Astrocyte of the spinal cord (primary cell): ENCODE results near the gene ADPRS.

Experiments
- DNase-seq: peaks from one replicate; pipeline ENCODE4 v3.0.0; 2011; ENCODE audit warnings: low read depth, low spot score
- H3K4me3 ChIP-seq: 2 replicates; pipeline ENCODE4 v1.5.1; 2011; ENCODE audit warnings: low read depth, mild to moderate bottlenecking, low read length, moderate library complexity
- CTCF ChIP-seq: IDR thresholded peaks from 2 replicates; pipeline ENCODE4 v1.5.1; 2012; ENCODE audit warnings: low read depth, mild to moderate bottlenecking, low read length, inconsistent platforms
- in situ Hi-C: cut with HindIII; loops from 2 replicates; pipeline ENCODE4 v1.10.0; 2017; ENCODE audit warnings: low sequenced_read_pairs

ADPRS gene

GRCh38 chr1:36087233-36088123 is 1.2 kb upstream of the ADPRS start:
- no peak for DNase-seq
- in situ Hi-C loops: no loop called here
- TF ChIP-seq CTCF: no peak
- H3K4me3 ChIP-seq: no peak overlapping the region

GRCh38 chr1:36088265-36088576 is 471 bp upstream of the ADPRS start:
- no peak for TF ChIP-seq CTCF
- H3K4me3 ChIP-seq: peak overlapping the region; percentile 36
- in situ Hi-C loops: no loop called here
- no peak for DNase-seq

GRCh38 chr1:36089393-36090121 is 865 bp downstream of the ADPRS start:
- in situ Hi-C loops: no loop called here
- DNase-seq: peak; percentile 63
- TF ChIP-seq CTCF: no peak
- peak overlapping the region; percentile 67 for H3K4me3 ChIP-seq

GRCh38 chr1:36091141-36091540 is 2.4 kb downstream of the ADPRS start:
- no peak for TF ChIP-seq CTCF
- H3K4me3 ChIP-seq: no peak overlapping the region
- in situ Hi-C loops: no loop called here
- DNase-seq: no peak

GRCh38 chr1:36091698-36092097 is 3.0 kb downstream of the ADPRS start:
- no peak overlapping the region for H3K4me3 ChIP-seq
- DNase-seq: no peak
- no peak for TF ChIP-seq CTCF
- in situ Hi-C loops: no loop called here

- no peak for DNase-seq
- TF ChIP-seq CTCF: no peak
- H3K4me3 ChIP-seq: no peak overlapping the region
- in situ Hi-C loops: no loop called here
Measured at GRCh38 chr1:36092166-36092797, 3.6 kb downstream of the ADPRS start.
